GM12891 (cell line): ENCODE measurements around the gene ZNF182.
"Not testable (repeated sequence)": the region's sequence is repeated elsewhere in the genome, so short reads cannot be mapped to it uniquely, and the experiment has no call there.

Experiments
- DNase-seq: peaks from one replicate; pipeline ENCODE4 v3.0.0; 2011; ENCODE audit warnings: low spot score; ENCODE audit not compliant: insufficient read length
- FAIRE-seq: peaks from 2 replicates; lab custom pipeline; 2011; peaks lifted over from hg19 to GRCh38; lab: Jason Lieb, UNC
- PAX5 ChIP-seq: IDR thresholded peaks from 2 replicates; pipeline ENCODE4 v1.6.1; 2011; ENCODE audit warnings: low read length, moderate library complexity, mild to moderate bottlenecking; ENCODE audit not compliant: insufficient read depth, severe bottlenecking
- POLR2A ChIP-seq: IDR thresholded peaks from 2 replicates; pipeline ENCODE4 v1.6.1; 2011; ENCODE audit warnings: low read depth, low read length, control low read depth
- POLR2AphosphoS5 ChIP-seq: IDR thresholded peaks from 2 replicates; pipeline ENCODE4 v1.6.1; 2011; ENCODE audit warnings: low read depth, low read length, control low read depth
- POU2F2 ChIP-seq: IDR thresholded peaks from 2 replicates; pipeline ENCODE4 v1.6.1; 2011; ENCODE audit warnings: low read depth, mild to moderate bottlenecking, control low read depth, low read length, moderate library complexity
- SPI1 ChIP-seq: IDR thresholded peaks from 2 replicates; pipeline ENCODE4 v1.6.1; 2011; ENCODE audit warnings: low read depth, low read length, control low read depth
- TAF1 ChIP-seq: IDR thresholded peaks from 2 replicates; pipeline ENCODE4 v1.6.1; 2011; ENCODE audit warnings: low read depth, low read length, control low read depth

Gene ZNF182

GRCh38 chrX:47941423-47941822 is 62.4 kb downstream of the ZNF182 start:
- no peak for FAIRE-seq

GRCh38 chrX:47940448-47940847 is 63.3 kb downstream of the ZNF182 start:
- DNase-seq (no peak), FAIRE-seq (no peak)
- TF ChIP-seq POLR2A (no peak), POU2F2 (no peak), PAX5 (no peak), SPI1 (no peak), TAF1 (no peak), POLR2AphosphoS5 (no peak)

More at GRCh38 chrX:47941423-47941822, 62.4 kb downstream of the ZNF182 start:
- TF ChIP-seq POU2F2 (no peak), TAF1 (no peak), POLR2AphosphoS5 (no peak), POLR2A (no peak), PAX5 (no peak), SPI1 (no peak)
- DNase-seq, result no peak

- TF ChIP-seq POU2F2, result no peak
- TF ChIP-seq POLR2AphosphoS5, result no peak
- no peak for TF ChIP-seq POLR2A
- no peak for TF ChIP-seq TAF1
- no peak for TF ChIP-seq PAX5
- no peak for TF ChIP-seq SPI1
- DNase-seq (no peak), FAIRE-seq (no peak)
These were observed 66.9 kb downstream of the ZNF182 start for GRCh38 chrX:47936940-47937317.

- FAIRE-seq (peak; percentile 80), DNase-seq (no peak)
- no peak for TF ChIP-seq POLR2A
- no peak for TF ChIP-seq TAF1
- TF ChIP-seq POU2F2, result no peak
- no peak for TF ChIP-seq PAX5
- TF ChIP-seq SPI1, result no peak
- TF ChIP-seq POLR2AphosphoS5, result no peak
These were observed 67.4 kb downstream of the ZNF182 start for GRCh38 chrX:47936224-47936939.

- TF ChIP-seq POLR2AphosphoS5 (no peak), PAX5 (no peak), POLR2A (no peak), TAF1 (no peak), POU2F2 (no peak), SPI1 (no peak)
- DNase-seq (no peak), FAIRE-seq (no peak)
These were observed 69.8 kb downstream of the ZNF182 start for GRCh38 chrX:47933946-47934345.

- DNase-seq, FAIRE-seq: not testable (repeated sequence)
These were observed 71.8 kb downstream of the ZNF182 start for GRCh38 chrX:47931970-47932369.

- DNase-seq (no peak), FAIRE-seq (no peak)
- TF ChIP-seq SPI1 (peak; percentile 69), POU2F2 (no peak)
These were observed 76.6 kb downstream of the ZNF182 start for GRCh38 chrX:47927212-47927611.
